Lower lobe of right lung (tissue), 2 donors: Measurements from ENCODE around the gene OPN1MW3. TPM values are rescaled to one million over a fixed set of nuclear protein-coding genes. Genes with fewer than 3 reads are reported as not detected.
"Not testable (repeated sequence)": the region's sequence is repeated elsewhere in the genome, so short reads cannot be mapped to it uniquely, and the experiment has no call there.

Experiments used
- ATAC-seq, 2 donors: fragments of 200-7000 bp; cut with Tn5 transposase; one replicate each; pipeline ENCODE4 v1.9.1; 2020 to 2022; ENCODE audit warnings: mild to moderate bottlenecking in 2 of 2, moderate library complexity in 2 of 2
- DNase-seq: peaks from one replicate; pipeline ENCODE4 v3.0.0-alpha.2; 2020
- H3K27ac ChIP-seq: fragments of 200-600 bp; one replicate; pipeline ENCODE4 v1.8.0; 2022
- H3K27me3 ChIP-seq: fragments of 200-600 bp; one replicate; pipeline ENCODE4 v1.8.0; 2022; ENCODE audit warnings: low read depth
- H3K36me3 ChIP-seq: fragments of 200-600 bp; one replicate; pipeline ENCODE4 v1.8.0; 2022; ENCODE audit warnings: mild to moderate bottlenecking
- H3K4me1 ChIP-seq: fragments of 200-600 bp; one replicate; pipeline ENCODE4 v1.8.0; 2022
- H3K4me3 ChIP-seq: fragments of 200-600 bp; one replicate; pipeline ENCODE4 v1.8.0; 2022; ENCODE audit warnings: mild to moderate bottlenecking
- H3K9me3 ChIP-seq: fragments of 200-600 bp; one replicate; pipeline ENCODE4 v1.8.0; 2022
- intact Hi-C: fragments of 100-400 bp; cut with DNase I; formaldehyde crosslinking; loops from one replicate; pipeline ENCODE4 v1.11.0; 2022
- long read RNA-seq: library from polyadenylated mRNA; unstranded; transcript quantifications from one replicate; pipeline ENCODE4 v2.0.0, GENCODE V29; 2021
- total RNA-seq: library from RNA; stranded (reverse); fragmentation: NEBNext Ultra II Directional; extraction: Animal tissue kit (Norgen Biotek cat#: 25700); gene quantifications from one replicate; pipeline ENCODE4 v1.2.1, GENCODE V29; 2021
- donor health status: DM: no; HTN: yes; CAD: no; lungs with severe emphysema.

The OPN1MW3 gene
- not detected for total RNA-seq
- long read RNA-seq, result 0 reads

DNA sequence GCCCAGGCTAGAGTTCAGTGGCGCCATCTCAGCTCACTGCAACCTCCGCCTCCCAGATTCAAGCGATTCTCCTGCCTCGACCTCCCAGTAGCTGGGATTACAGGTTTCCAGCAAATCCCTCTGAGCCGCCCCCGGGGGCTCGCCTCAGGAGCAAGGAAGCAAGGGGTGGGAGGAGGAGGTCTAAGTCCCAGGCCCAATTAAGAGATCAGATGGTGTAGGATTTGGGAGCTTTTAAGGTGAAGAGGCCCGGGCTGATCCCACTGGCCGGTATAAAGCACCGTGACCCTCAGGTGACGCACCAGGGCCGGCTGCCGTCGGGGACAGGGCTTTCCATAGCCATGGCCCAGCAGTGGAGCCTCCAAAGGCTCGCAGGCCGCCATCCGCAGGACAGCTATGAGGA is at the start of gene OPN1MW3:
Gene OPN1MW3 (plus strand): TSS at position 301 of the 400 bp plus-strand sequence. CDS start 38 bp downstream, at position 339.
- H3K4me1 ChIP-seq, ATAC-seq, H3K27me3 ChIP-seq, H3K36me3 ChIP-seq, H3K27ac ChIP-seq, H3K9me3 ChIP-seq, DNase-seq, intact Hi-C loops, H3K4me3 ChIP-seq: not testable (repeated sequence)

DNA sequence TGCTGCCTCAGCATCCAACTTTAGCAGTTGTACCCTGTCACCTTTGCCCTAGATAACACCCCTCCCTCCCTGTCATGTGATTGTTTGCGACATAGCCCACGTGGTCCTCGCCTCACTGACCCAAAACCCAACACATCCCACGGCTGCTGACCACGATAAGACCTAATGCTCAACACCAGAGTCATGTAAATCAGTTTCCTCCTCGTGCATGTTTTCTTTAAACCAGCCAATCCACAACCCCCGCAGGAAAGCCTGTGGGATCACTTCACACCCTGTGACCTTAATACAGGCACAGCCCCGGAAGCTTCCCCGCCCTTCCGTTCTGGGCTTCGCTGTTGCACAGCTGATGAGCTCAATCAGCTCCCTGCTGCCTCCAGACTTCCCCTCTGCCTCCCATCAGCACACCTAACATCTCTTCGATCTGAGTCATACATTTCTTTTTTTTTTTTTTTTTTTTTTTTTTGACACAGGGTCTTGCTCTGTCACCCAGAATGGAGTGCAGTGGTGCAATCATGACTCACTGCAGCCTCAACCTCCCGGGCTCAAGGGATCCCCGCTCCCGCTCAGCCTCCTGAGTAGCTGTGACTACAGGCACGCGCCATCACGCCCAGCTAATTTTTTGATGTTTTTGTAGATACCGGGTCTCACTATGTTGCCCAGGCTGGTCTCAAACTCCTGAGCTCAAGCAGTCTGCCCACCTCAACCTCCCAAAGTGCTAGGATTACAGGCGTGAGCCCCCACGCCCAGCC is 47.5 kb upstream of the OPN1MW3 start:
- peak; percentile 92 to 93 for ATAC-seq
- H3K4me3 ChIP-seq, DNase-seq, H3K27me3 ChIP-seq, H3K9me3 ChIP-seq, H3K4me1 ChIP-seq, intact Hi-C loops, H3K36me3 ChIP-seq, H3K27ac ChIP-seq: not testable (repeated sequence)

DNA sequence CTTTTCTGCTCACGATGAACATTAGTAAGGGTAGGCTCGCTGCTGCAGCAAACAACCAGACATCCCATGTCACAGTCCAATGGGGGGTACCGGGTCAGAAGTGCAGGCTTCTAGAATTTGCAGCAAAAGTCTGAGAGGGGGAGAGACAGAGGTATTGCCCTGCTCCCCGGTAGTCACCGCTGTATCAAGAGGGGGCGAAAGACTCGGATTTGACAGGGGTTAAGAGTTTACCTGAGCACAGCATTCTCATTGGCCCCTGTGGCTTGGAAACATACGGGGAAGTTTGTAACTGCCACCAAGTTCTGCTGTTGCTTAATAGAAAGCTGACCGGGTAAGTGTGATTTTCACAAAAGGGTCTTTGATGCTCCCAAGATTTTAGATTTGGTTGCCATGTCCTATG is 46.3 kb upstream of the OPN1MW3 start:
- H3K9me3 ChIP-seq, ATAC-seq, H3K27me3 ChIP-seq, DNase-seq, H3K36me3 ChIP-seq, intact Hi-C loops, H3K4me3 ChIP-seq, H3K4me1 ChIP-seq, H3K27ac ChIP-seq: not testable (repeated sequence)

DNA sequence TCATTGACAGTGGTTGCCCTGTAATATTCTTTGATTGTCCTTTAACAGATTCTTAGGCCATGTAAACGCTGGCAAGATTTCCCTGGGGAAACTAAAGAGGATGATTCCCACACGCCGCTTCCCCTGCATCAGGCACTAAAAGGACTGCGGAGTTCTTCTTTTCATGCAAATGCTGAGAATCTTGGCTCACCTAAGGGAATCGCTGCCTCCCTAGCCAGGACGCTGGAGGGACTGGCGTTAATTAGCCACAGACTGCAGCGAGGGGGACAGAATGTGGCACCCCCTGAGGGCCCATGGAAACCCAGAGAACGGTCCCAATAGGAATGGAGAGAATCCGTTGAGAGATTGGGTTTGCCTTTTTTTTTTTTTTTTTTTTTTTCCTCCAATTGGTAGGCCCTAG is 45.9 kb upstream of the OPN1MW3 start:
- H3K4me3 ChIP-seq, DNase-seq, intact Hi-C loops, H3K27me3 ChIP-seq, ATAC-seq, H3K36me3 ChIP-seq, H3K9me3 ChIP-seq, H3K4me1 ChIP-seq, H3K27ac ChIP-seq: not testable (repeated sequence)

DNA sequence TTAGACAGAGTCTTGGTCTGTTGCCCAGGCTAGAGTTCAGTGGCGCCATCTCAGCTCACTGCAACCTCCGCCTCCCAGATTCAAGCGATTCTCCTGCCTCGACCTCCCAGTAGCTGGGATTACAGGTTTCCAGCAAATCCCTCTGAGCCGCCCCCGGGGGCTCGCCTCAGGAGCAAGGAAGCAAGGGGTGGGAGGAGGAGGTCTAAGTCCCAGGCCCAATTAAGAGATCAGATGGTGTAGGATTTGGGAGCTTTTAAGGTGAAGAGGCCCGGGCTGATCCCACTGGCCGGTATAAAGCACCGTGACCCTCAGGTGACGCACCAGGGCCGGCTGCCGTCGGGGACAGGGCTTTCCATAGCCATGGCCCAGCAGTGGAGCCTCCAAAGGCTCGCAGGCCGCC is 37.9 kb upstream of the OPN1MW3 start, which contains the start of gene OPN1MW2:
Gene OPN1MW2 (plus strand): TSS at position 301 of the 400 bp plus-strand sequence. CDS start 60 bp downstream, at position 361.
- H3K27me3 ChIP-seq, intact Hi-C loops, H3K27ac ChIP-seq, DNase-seq, H3K4me1 ChIP-seq, H3K4me3 ChIP-seq, H3K36me3 ChIP-seq, ATAC-seq, H3K9me3 ChIP-seq: not testable (repeated sequence)

DNA sequence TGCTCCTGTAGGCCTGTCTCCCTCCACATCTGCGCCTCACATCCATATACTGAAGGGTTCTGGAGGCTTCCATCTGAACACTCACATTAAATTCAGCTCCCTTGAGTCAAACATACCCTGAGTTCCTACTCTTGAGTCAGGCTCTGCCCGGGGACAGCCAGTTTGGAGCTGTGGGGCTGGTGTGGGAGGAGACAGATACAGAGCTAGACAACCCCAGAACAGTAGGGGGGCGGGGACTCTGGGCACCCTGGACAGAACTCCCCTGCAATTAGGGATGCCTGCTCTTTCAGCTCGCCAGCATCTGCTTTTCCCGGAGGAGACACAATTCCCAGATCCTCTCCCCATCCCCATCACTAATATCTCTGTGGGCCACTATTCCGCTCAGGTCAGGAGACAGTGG is 32.1 kb upstream of the OPN1MW3 start:
- H3K27ac ChIP-seq, ATAC-seq, H3K4me1 ChIP-seq, DNase-seq, intact Hi-C loops, H3K4me3 ChIP-seq, H3K36me3 ChIP-seq, H3K27me3 ChIP-seq, H3K9me3 ChIP-seq: not testable (repeated sequence)

DNA sequence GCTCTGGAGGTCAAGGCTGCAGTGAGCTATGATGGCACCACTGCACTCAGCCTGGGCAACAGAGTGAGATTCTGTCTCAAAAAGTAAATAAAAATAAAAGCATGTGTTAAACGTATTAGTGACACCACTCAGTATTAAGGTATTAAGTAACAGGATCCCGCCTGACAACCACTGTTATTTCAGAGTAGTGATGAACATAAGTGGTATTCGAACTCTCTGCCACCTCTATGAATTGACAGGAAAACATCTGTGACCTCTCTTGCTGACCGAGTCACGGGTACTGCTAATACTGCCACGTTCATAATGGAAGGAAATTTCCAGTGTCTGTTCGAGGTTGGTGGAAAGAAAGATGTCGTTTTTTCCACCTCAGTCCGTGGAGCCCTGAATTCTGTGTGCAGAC is 30.7 kb upstream of the OPN1MW3 start:
- H3K27ac ChIP-seq, H3K36me3 ChIP-seq, ATAC-seq, DNase-seq, H3K4me1 ChIP-seq, H3K27me3 ChIP-seq, intact Hi-C loops, H3K9me3 ChIP-seq, H3K4me3 ChIP-seq: not testable (repeated sequence)

DNA sequence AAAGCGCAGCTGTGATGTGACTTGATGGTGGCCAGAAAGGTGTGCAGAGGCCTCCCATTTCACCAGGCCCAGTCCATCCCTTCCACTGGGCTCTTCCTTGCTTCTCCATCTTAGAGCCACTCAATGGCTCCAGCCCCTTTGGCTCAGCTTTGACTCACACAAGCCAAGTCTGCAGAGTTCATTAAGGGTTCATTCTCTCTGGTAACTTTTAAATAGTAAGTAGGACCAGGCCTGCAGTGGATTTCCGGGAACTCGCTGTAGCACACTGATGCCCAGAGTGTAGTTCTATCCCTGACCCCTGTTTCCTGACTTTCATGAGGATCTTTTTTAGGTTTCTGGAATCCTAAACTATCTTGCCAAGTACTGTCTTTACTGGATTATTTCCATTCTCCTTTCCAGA is 25.9 kb upstream of the OPN1MW3 start:
- H3K4me1 ChIP-seq, H3K9me3 ChIP-seq, ATAC-seq, DNase-seq, H3K4me3 ChIP-seq, intact Hi-C loops, H3K27me3 ChIP-seq, H3K36me3 ChIP-seq, H3K27ac ChIP-seq: not testable (repeated sequence)

DNA sequence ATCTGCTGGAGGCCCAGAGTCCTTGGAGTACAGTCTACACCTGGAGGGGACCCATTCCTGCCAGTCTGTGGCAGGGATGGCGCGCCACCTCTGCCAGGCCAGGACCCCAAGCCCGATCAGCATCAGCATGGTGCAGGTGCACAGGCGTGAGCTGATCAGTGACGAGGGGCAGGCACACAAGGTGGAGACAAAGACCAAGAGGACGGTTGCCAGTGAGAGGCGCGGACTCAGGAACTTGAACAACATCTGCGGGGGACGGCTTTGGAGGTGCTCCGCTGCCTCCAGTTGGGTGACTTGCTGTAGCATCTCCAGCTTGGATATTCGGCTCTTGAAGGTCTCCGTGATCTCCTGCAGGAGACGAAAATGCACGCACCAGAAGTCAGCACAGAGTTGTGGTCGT is 23.8 kb upstream of the OPN1MW3 start:
- H3K27me3 ChIP-seq, H3K9me3 ChIP-seq, H3K36me3 ChIP-seq, H3K4me1 ChIP-seq, DNase-seq, H3K27ac ChIP-seq, intact Hi-C loops, H3K4me3 ChIP-seq, ATAC-seq: not testable (repeated sequence)

DNA sequence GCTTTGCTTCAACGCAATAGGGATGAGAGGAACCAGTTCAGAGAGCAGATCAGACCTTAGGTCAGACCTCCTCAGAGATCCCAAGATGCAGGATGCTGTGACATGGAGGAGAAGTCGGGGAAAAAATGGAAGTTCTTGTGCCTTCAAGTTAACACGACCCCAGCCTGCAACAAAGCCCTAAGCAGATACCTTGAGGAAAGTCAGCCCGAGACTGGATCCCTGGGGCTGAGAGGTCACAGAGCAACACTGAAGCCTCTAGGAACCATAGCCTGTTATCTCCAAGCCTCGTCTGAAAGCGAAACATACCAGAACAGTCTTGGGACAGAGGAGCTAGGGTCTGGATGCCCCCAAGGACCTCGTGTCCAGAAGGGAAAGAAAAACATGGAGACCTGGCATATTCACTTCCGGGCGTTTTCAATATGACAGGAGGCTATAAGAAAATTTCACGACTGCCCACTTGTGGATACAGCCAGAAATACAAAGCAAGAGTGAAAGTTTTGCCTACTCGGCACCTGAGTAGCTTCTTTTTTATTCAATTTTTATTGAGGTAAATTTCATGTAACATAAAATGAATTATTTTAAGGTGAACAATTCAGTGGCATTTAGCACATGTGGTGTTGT is 18.3 kb upstream of the OPN1MW3 start:
- intact Hi-C loops, result not testable (repeated sequence)

DNA sequence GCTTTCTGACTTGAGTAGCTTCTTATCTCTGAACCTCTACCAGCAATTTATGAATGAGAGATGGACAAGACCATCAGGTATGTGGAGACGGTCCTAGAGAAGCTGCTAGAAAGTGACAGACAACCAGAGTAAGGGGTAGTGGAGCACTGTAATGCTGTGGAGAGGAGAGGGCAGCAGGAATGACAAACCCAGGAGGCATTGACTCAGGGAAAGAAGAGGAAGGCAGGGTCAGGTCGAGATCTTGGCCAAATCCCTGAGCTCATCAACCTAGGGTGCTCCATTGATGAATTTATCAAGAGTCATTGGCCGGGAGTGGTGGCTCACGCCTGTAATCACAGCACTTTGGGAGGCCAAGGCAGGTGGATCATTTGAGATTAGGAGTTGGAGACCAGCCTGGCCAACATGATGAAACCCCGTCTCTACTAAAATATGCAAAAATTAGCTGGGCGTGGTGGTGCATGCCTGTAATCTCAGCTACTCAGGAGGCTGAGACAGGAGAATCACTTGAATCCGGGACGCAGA is 17.3 kb upstream of the OPN1MW3 start:
- H3K9me3 ChIP-seq, H3K27ac ChIP-seq, DNase-seq, H3K27me3 ChIP-seq, H3K4me1 ChIP-seq, ATAC-seq, H3K36me3 ChIP-seq, H3K4me3 ChIP-seq, intact Hi-C loops: not testable (repeated sequence)

More for the DNA sequence above, 18.3 kb upstream of the OPN1MW3 start:
- H3K9me3 ChIP-seq, H3K36me3 ChIP-seq, DNase-seq, H3K4me1 ChIP-seq, H3K4me3 ChIP-seq, H3K27ac ChIP-seq, ATAC-seq, H3K27me3 ChIP-seq: not testable (repeated sequence)

DNA sequence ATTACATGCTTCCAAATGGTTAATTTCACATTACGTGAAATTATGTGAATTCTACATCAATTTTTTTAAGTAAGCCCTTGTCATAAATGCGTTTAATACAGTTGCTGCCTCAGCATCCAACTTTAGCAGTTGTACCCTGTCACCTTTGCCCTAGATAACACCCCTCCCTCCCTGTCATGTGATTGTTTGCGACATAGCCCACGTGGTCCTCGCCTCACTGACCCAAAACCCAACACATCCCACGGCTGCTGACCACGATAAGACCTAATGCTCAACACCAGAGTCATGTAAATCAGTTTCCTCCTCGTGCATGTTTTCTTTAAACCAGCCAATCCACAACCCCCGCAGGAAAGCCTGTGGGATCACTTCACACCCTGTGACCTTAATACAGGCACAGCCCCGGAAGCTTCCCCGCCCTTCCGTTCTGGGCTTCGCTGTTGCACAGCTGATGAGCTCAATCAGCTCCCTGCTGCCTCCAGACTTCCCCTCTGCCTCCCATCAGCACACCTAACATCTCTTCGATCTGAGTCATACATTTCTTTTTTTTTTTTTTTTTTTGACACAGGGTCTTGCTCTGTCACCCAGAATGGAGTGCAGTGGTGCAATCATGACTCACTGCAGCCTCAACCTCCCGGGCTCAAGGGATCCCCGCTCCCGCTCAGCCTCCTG is 9.9 kb upstream of the OPN1MW3 start:
- H3K36me3 ChIP-seq, H3K4me1 ChIP-seq, H3K27ac ChIP-seq, H3K27me3 ChIP-seq, intact Hi-C loops, H3K9me3 ChIP-seq, H3K4me3 ChIP-seq, DNase-seq: not testable (repeated sequence)
- ATAC-seq, result peak; percentile 91 to 96

DNA sequence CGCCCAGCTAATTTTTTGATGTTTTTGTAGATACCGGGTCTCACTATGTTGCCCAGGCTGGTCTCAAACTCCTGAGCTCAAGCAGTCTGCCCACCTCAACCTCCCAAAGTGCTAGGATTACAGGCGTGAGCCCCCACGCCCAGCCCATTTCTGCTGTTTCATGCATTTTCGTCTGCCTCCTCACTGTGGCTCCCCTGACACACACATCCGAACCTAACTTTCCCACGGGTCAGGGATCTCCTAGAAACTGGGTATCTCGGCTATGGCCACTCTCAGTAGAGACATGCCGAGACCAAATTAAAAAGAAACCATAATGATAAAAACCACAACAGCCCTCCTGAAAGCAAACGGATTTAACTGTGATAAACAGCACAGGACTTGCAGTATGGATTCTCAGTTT is 9.3 kb upstream of the OPN1MW3 start:
- H3K4me1 ChIP-seq, DNase-seq, intact Hi-C loops, ATAC-seq, H3K36me3 ChIP-seq, H3K27ac ChIP-seq, H3K4me3 ChIP-seq, H3K27me3 ChIP-seq, H3K9me3 ChIP-seq: not testable (repeated sequence)
